ENCODE data around the gene ALKBH7.

Gene ALKBH7

DNA sequence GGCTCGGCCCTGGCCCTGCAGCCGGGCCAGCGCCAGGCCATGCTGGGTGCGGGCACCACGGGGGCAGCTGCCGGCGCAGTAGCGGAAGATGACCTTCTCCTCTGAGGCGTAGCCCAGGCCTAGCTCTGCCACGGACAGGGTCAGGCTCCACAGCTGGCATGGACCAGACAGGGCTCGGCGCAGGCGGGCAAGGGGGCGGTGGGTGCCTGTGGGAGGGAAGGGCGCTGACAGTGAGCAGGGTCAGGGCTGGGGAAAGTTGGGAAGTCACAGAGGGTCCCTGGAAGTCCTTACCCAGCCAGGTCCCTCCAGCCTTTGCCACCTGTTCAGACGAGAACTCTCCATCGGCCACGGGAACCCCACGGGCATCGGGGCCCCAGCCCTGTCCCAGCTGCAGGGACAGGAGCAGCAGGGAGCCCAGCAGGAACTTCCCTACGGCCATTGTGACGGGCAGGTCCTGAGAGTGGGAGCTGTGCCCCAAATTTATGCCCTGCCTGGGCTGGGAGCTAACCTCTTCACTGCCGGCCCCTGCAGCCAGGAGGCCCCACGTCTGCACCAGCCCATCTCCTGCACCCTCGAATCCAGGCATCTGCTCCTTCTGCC lies 2.9 kb downstream of the ALKBH7 start, which contains the start of gene PSPN:
TSS of gene PSPN (minus strand) at position 523 of the 600 bp plus-strand sequence. CDS start at position 439, 84 bp downstream.
- Histone ChIP-seq H3K4me3 (ENCODE audit: low read length) (no peak within 1 kb of the TSS), H3K27me3 (ENCODE audit: insufficient read depth, low read length) (no peaks in the 10 kb centered on the region), H3K4me1 (ENCODE audit: insufficient read depth, low read length) (peaks cover 7% of the 10 kb centered on the region), H3K36me3 (ENCODE audit: insufficient read depth, low read length) (peaks cover 26% of the 10 kb centered on the region), H3K9me3 (ENCODE audit: low read length) (peaks cover 9% of the 10 kb centered on the region), H2AFZ (ENCODE audit: low read depth, low read length) (no peak within 1 kb of the TSS)

DNA sequence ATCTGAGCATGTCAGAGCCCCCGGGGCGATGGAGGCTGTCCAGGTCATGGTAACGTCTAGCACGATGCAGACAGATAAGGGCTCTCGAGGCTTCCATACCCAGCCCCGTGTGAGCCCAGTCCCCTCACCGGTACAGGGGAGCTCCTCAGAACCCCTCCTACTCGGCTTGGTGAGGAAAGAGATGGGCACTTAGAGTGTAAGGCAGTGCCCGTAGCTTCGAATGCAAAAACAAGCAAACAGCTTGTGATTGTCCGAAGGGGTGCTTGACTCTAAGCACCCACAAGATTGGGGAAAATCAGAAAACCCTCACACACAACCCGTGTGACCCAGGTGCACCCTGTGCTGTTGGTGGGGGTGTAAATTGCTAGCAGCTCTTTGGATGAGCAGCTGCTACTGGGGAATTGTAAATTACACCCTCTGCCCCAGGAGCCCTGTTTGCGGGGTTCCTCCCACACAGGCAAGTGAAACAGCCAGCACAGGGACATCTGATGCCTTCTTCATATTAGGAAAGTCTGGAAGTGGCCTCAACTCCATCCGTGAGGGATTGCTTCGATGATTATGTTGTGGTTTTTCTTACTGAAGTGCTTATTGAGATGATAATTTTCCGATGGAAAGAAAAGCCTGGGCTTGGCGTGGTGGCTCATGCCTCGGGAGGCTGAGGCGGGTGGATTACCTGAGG lies 4.1 kb downstream of the ALKBH7 start:
- Histone ChIP-seq H3K9me3 (ENCODE audit: low read length) (peaks cover 20% of the 10 kb centered on the region), H3K4me3 (ENCODE audit: low read length) (no peak overlapping the region), H2AFZ (ENCODE audit: low read depth, low read length) (no peak overlapping the region), H3K27me3 (ENCODE audit: insufficient read depth, low read length) (no peaks in the 10 kb centered on the region), H3K36me3 (ENCODE audit: insufficient read depth, low read length) (peaks cover 38% of the 10 kb centered on the region), H3K4me1 (ENCODE audit: insufficient read depth, low read length) (peaks cover 7% of the 10 kb centered on the region)

DNA sequence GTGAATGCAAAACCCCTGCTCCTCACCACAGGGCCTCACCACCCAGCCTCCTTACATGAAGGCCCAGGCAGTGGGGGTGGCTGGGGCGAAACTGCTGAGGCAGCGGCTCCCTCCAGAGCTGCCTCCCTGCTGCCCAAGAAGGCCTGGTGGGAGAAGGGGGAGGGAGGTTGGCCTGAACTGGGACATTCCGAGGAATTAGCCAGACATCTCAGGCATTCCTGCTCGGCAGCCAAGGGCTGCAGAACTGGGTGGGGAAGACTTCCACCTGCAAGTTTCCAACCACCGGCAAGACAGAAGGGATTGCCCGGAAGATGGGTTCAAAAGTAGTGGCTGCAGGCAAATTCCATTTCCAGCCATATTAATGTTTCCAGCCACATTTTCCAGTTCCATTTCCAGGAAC lies 5.4 kb downstream of the ALKBH7 start:
- Histone ChIP-seq H3K4me3 (ENCODE audit: low read length) (no peak overlapping the region), H2AFZ (ENCODE audit: low read depth, low read length) (no peak overlapping the region), H3K36me3 (ENCODE audit: insufficient read depth, low read length) (peaks cover 49% of the 10 kb centered on the region), H3K9me3 (ENCODE audit: low read length) (peaks cover 22% of the 10 kb centered on the region), H3K27me3 (ENCODE audit: insufficient read depth, low read length) (no peaks in the 10 kb centered on the region), H3K4me1 (ENCODE audit: insufficient read depth, low read length) (peaks cover 5% of the 10 kb centered on the region)

- Histone ChIP-seq H3K36me3 (ENCODE audit: insufficient read depth, low read length) (peaks cover 53% of the 10 kb centered on the region), H2AFZ (ENCODE audit: low read depth, low read length) (no peak overlapping the region), H3K4me3 (ENCODE audit: low read length) (no peak overlapping the region), H3K27me3 (ENCODE audit: insufficient read depth, low read length) (no peaks in the 10 kb centered on the region), H3K9me3 (ENCODE audit: low read length) (peaks cover 25% of the 10 kb centered on the region), H3K4me1 (ENCODE audit: insufficient read depth, low read length) (peaks cover 5% of the 10 kb centered on the region)
Observed at GRCh38 chr19:6378486-6378885, 5.9 kb downstream of the ALKBH7 start.

DNA sequence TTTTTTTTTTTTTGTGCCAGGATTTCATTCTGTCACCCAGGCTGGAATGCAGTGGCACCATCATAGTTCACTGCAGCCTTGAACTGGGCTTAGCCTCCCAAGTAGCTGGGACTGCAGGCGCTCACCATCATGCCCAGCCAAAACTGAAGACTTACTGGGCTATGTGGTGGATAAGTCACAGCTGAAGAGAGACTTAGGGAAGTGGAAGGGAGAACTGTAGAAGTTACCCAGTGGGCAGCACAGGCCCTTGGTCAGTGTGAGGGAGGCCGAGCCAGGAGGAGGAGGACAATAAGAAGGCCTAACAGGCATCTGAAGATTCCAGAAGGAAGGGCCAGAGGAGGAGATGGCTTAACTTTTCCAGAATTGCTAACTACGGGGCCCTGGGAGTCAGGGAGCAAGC lies 7.2 kb downstream of the ALKBH7 start:
- Histone ChIP-seq H2AFZ (ENCODE audit: low read depth, low read length) (no peak overlapping the region), H3K9me3 (ENCODE audit: low read length) (peaks cover 25% of the 10 kb centered on the region), H3K36me3 (ENCODE audit: insufficient read depth, low read length) (peaks cover 61% of the 10 kb centered on the region), H3K27me3 (ENCODE audit: insufficient read depth, low read length) (no peaks in the 10 kb centered on the region), H3K4me3 (ENCODE audit: low read length) (no peak overlapping the region), H3K4me1 (ENCODE audit: insufficient read depth, low read length) (no peaks in the 10 kb centered on the region)

- no peak overlapping the region for H2AFZ ChIP-seq (ENCODE audit: low read depth, low read length)
- H3K4me3 ChIP-seq (ENCODE audit: low read length): no peak overlapping the region
- peaks cover 25% of the 10 kb centered on the region for H3K9me3 ChIP-seq (ENCODE audit: low read length)
- peaks cover 62% of the 10 kb centered on the region for H3K36me3 ChIP-seq (ENCODE audit: insufficient read depth, low read length)
- H3K27me3 ChIP-seq (ENCODE audit: insufficient read depth, low read length): no peaks in the 10 kb centered on the region
- no peaks in the 10 kb centered on the region for H3K4me1 ChIP-seq (ENCODE audit: insufficient read depth, low read length)
Observed at GRCh38 chr19:6381030-6381750, 8.6 kb downstream of the ALKBH7 start.

DNA sequence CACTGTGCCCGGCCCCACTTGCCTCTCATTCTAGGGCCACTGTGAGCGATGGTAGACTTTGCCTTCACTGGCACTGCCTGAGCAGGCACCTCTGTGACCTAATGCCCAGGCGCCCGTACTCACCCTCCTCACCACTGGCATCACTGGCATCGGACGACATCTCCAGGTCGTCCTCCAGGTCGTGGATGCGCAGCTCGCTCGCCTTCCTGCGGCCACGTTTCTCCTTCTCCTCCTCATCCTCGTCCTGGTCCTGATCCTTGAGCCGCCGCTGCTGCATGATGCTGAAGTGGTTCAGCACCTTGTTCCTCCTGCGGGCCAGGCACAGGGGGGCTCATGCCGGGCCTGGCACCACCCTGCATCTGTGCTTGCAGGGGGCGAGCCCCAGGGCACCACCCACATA lies 10.6 kb downstream of the ALKBH7 start:
- Histone ChIP-seq H3K4me3 (ENCODE audit: low read length) (no peak overlapping the region), H3K9me3 (ENCODE audit: low read length) (peaks cover 25% of the 10 kb centered on the region), H3K27me3 (ENCODE audit: insufficient read depth, low read length) (no peaks in the 10 kb centered on the region), H2AFZ (ENCODE audit: low read depth, low read length) (no peak overlapping the region), H3K36me3 (ENCODE audit: insufficient read depth, low read length) (peaks cover 77% of the 10 kb centered on the region), H3K4me1 (ENCODE audit: insufficient read depth, low read length) (no peaks in the 10 kb centered on the region)

DNA sequence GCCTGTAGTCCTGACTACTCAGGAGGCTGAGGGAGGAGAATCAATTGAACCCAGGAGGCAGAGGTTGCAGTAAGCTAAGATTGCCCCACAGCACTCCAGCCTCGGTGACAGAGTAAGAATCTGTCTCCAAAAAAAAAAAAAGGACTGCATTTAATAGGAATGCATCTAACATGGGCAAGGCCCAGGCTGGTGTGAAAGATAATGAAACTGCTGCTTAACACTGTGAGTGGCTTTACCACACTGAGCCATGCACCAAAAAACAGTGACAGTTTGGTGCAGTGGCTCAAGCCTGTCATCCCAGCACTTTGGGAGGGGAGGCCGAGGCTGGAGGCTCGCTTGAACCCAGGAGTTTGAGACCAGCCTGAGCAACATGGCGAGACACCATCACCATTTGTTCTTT lies 11.8 kb downstream of the ALKBH7 start:
- Histone ChIP-seq H3K27me3 (ENCODE audit: insufficient read depth, low read length) (no peaks in the 10 kb centered on the region), H3K4me1 (ENCODE audit: insufficient read depth, low read length) (no peaks in the 10 kb centered on the region), H3K9me3 (ENCODE audit: low read length) (peaks cover 25% of the 10 kb centered on the region), H2AFZ (ENCODE audit: low read depth, low read length) (no peak overlapping the region), H3K4me3 (ENCODE audit: low read length) (no peak overlapping the region), H3K36me3 (ENCODE audit: insufficient read depth, low read length) (peaks cover 82% of the 10 kb centered on the region)

DNA sequence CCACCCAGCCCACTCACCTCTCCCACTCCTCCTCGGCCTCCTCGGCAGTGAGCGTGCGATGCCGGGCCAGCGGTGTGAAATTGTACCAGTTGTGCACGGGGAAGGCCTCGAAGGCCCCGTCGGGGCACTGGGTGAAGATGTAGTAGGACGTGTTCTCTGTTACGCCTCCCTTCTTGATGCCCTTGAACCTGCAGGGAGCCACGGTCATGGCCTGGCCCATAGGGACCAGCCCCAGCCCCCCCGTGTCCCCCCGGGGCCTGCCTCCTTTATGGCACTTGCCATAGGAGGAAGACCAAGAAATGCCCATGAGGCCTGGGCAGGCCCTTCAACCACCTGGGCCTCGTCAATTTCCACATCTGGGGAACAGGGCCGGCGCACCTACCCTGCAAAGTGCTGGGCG lies 14.8 kb downstream of the ALKBH7 start:
- Histone ChIP-seq H3K4me1 (ENCODE audit: insufficient read depth, low read length) (peaks cover 7% of the 10 kb centered on the region), H3K27me3 (ENCODE audit: insufficient read depth, low read length) (no peaks in the 10 kb centered on the region), H2AFZ (ENCODE audit: low read depth, low read length) (no peak overlapping the region), H3K4me3 (ENCODE audit: low read length) (no peak overlapping the region), H3K9me3 (ENCODE audit: low read length) (peaks cover 3% of the 10 kb centered on the region), H3K36me3 (ENCODE audit: insufficient read depth, low read length) (peaks cover 70% of the 10 kb centered on the region)

GRCh38 chr19:6392221-6393073 lies 19.9 kb downstream of the ALKBH7 start:
- H3K36me3 ChIP-seq (ENCODE audit: insufficient read depth, low read length): peaks cover 33% of the 10 kb centered on the region

DNA sequence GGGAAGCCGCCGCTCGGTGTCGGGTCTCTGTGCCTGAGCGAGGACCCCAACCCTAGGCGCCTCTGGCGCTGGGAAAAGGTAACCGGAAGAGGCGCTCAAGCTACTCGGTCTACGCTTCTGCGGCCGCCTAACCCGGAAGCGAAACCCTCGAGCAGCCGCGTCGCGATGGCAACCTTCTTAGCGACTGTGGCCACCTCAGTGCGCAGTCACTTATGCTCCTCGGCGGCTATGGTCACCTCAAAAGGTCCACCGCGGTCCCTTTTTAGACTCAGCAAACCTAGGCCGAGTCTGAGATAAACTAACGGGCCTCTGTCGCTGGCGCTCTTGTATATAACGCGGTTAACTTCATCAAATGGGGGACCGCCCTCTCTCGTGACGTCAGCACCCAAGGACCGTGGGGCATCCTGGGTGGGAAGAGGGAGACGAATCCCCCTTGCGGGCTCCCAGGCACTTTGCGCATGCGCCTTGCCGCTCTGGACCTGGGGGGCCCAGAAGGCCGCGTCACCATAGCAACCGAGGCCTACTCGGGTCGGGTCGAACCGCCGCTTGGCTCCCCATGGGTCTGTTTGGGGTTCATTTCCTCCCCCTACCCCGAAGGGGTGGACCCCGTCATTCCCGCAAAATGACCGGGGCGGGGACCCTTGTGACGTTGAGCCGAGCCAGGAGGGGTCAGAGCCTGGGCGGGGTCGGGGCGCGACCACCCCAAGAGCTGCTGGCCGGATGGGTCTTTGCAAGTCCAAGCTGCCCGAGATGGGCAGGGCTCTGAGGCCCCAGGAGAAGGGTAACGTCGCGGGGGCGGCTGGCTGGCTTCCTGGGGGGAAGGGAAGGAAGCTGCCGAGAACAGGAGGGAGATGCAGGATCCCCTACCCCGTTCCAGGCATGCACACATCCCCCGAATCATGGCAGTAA lies 20.7 kb downstream of the ALKBH7 start, which contains the start of gene GTF2F1:
TSS of gene GTF2F1 (minus strand) at position 91 of the 909 bp plus-strand sequence. CDS start 169 bp downstream, outside the sequence.
- H3K9me3 ChIP-seq (ENCODE audit: low read length): no peaks in the 10 kb centered on the region

More at GRCh38 chr19:6392221-6393073, 19.9 kb downstream of the ALKBH7 start:
- H3K9me3 ChIP-seq (ENCODE audit: low read length): no peaks in the 10 kb centered on the region
- H3K4me3 ChIP-seq (ENCODE audit: low read length): peak overlapping the region; percentile 88
- H2AFZ ChIP-seq (ENCODE audit: low read depth, low read length): peak overlapping the region; percentile 70
- H3K4me1 ChIP-seq (ENCODE audit: insufficient read depth, low read length): peaks cover 12% of the 10 kb centered on the region
- no peaks in the 10 kb centered on the region for H3K27me3 ChIP-seq (ENCODE audit: insufficient read depth, low read length)

GRCh38 chr19:6393983-6394412 lies 21.4 kb downstream of the ALKBH7 start:
- H3K9me3 ChIP-seq (ENCODE audit: low read length): no peaks in the 10 kb centered on the region
- peak overlapping the region; percentile 70 for H2AFZ ChIP-seq (ENCODE audit: low read depth, low read length)
- peaks cover 12% of the 10 kb centered on the region for H3K4me1 ChIP-seq (ENCODE audit: insufficient read depth, low read length)
- no peaks in the 10 kb centered on the region for H3K27me3 ChIP-seq (ENCODE audit: insufficient read depth, low read length)
- peaks cover 20% of the 10 kb centered on the region for H3K36me3 ChIP-seq (ENCODE audit: insufficient read depth, low read length)
- H3K4me3 ChIP-seq (ENCODE audit: low read length): peak overlapping the region; percentile 88

More for the DNA sequence above, 20.7 kb downstream of the ALKBH7 start, which contains the start of gene GTF2F1:
- Histone ChIP-seq H3K27me3 (ENCODE audit: insufficient read depth, low read length) (no peaks in the 10 kb centered on the region), H3K36me3 (ENCODE audit: insufficient read depth, low read length) (peaks cover 26% of the 10 kb centered on the region), H2AFZ (ENCODE audit: low read depth, low read length) (peak within 1 kb of the TSS; percentile 70), H3K4me3 (ENCODE audit: low read length) (peak within 1 kb of the TSS; percentile 88), H3K4me1 (ENCODE audit: insufficient read depth, low read length) (peaks cover 12% of the 10 kb centered on the region)

Measured in neuron (in vitro differentiated cells).